Measurements from ENCODE around the gene WHRN.

DNA sequence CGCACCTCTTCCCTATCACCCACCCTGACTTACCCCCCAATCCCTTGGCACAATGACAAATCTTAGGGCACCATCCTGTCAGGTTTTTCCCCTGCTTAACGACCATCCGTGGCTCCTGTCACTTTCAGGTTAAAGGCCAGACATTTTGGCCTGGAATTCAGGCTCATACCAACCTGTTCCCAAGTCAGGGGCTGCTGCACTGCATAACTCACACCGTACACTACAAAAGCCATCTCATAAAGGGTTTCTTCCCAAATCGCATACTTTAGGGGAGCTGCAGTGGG lies 110.0 kb downstream of the WHRN start:
- no peak for TF ChIP-seq POLR2AphosphoS5 (IDR thresholded peaks at IDR 0.05; ENCODE audit: low read depth, low read length)
- TF ChIP-seq FOXP2 (optimal IDR thresholded peaks at IDR 0.05; ENCODE audit: borderline replicate concordance, extremely low read depth, extremely low read length, insufficient read depth) = no peak
- TF ChIP-seq TAF1 (IDR thresholded peaks at IDR 0.05; ENCODE audit: borderline replicate concordance, insufficient read depth, low read length) = no peak
- TF ChIP-seq, protein P1, sequence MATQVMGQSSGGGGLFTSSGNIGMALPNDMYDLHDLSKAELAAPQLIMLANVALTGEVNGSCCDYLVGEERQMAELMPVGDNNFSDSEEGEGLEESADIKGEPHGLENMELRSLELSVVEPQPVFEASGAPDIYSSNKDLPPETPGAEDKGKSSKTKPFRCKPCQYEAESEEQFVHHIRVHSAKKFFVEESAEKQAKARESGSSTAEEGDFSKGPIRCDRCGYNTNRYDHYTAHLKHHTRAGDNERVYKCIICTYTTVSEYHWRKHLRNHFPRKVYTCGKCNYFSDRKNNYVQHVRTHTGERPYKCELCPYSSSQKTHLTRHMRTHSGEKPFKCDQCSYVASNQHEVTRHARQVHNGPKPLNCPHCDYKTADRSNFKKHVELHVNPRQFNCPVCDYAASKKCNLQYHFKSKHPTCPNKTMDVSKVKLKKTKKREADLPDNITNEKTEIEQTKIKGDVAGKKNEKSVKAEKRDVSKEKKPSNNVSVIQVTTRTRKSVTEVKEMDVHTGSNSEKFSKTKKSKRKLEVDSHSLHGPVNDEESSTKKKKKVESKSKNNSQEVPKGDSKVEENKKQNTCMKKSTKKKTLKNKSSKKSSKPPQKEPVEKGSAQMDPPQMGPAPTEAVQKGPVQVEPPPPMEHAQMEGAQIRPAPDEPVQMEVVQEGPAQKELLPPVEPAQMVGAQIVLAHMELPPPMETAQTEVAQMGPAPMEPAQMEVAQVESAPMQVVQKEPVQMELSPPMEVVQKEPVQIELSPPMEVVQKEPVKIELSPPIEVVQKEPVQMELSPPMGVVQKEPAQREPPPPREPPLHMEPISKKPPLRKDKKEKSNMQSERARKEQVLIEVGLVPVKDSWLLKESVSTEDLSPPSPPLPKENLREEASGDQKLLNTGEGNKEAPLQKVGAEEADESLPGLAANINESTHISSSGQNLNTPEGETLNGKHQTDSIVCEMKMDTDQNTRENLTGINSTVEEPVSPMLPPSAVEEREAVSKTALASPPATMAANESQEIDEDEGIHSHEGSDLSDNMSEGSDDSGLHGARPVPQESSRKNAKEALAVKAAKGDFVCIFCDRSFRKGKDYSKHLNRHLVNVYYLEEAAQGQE (IDR thresholded peaks at IDR 0.05; ENCODE audit: insufficient read depth in 1 of 2, low read depth in 2 of 2, low read length in 2 of 2) = no peak
- TF ChIP-seq SIN3A (IDR thresholded peaks at IDR 0.05; ENCODE audit: borderline replicate concordance, insufficient read depth, low read length) = no peak
